Stimulated activated CD4-positive, alpha-beta T cell treated with anti-CD3 and anti-CD28 coated beads, TNF-alpha, amount 100 ng/mL, for 48 hours (primary cell): ENCODE results near the gene ADAR.

Experiments used
- DNase-seq, 3 donors: peaks; one replicate each; pipeline ENCODE4 v3.0.0-alpha.2; 2020; ENCODE audit warnings: low read depth in 3 of 3

ADAR gene

DNA sequence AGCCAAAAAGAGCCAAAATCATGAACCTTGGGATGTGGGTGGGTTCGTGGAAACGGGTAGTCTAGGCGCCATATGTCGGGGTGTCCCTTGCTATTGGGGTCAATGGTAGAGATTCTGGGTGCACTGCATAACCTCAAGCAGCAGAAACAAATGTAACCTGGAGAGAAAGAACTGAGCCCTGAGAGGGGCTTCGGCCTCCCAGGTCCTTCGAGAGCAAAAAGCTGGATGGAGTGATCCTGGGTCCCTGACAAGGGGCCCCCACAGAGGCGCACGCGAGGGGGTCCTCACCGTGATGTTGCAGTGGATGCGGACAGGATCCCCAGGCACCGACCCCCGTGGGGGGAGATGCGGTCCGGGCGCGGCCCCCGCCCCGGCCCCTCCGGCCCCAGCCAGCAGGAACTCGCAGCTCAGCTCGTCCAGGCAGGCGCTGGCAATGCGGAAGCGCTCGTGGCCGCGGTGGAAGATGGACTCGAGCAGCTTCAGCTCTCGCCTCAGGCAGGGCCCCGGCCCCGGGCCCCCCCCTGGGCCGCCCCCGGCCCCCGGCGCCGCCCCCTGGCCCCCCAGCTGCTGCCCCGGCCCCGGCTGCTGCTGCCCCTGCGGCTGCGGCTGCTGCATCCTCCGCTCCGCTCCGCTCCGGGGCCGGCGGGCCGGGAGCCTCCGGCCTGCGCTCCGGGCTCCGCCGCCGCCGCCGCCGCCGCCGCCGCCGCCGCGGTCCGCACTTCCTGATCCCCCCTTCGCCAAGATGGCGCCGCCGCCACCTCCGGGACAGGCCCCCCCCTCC, 49.9 kb downstream of the ADAR start, which contains the start of gene UBE2Q1:
Gene UBE2Q1, minus strand, starts transcription at position 724 of the 781 bp plus-strand sequence. Its CDS starts 109 bp downstream, at position 615.
- no peak for DNase-seq

DNA sequence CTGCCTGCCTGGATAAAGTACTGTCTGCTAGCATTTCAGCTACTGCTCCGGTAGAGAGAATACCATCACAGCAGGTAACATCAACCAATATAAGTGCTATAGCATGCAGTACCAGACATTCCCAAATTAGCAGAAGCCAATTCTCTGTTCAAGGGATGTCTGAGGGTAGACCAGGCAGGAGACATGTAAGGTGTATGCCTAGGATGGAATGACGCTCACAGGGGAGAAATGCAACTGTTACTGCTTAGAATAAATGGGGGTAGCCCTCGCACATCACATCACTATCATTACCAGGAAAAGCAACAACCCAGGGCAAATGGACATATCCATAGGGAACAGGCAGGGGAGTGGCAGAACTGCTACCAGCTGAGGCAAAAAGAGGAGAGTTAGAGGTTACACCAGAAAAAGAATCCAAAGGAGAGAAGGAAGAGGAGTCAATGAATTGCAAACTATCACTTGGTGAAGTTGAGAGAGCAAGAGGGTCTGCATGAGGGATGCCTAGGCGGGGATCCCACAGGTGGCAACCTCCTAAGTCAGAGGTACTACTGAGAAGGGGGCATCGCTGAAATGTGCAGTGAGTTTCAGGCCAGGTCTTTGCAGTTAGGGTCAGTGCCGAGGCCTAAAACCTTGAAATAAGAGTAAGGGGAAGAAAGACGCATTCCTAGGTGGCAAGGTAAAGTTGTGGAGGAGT, 50.6 kb downstream of the ADAR start:
- DNase-seq, result no peak

DNA sequence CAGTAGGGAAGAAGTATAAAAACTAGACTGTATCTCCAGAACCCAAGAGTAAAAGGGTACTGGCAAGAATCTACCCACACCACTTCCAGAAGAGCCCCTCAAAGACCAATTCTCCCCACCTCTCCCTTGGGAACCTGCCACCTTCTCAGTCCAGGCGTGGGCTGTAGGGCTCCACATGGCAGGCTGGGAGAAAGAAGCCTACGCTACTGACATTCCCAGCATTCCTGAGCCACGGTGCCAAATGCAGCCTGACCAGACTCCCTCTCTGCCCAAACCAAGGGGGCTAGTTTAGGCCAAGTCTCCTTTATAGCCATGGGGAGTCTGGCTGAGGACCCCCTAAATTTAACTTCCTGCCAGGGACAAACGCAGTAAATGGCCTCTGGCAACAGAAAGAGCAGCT, 51.6 kb downstream of the ADAR start:
- DNase-seq, result no peak

DNA sequence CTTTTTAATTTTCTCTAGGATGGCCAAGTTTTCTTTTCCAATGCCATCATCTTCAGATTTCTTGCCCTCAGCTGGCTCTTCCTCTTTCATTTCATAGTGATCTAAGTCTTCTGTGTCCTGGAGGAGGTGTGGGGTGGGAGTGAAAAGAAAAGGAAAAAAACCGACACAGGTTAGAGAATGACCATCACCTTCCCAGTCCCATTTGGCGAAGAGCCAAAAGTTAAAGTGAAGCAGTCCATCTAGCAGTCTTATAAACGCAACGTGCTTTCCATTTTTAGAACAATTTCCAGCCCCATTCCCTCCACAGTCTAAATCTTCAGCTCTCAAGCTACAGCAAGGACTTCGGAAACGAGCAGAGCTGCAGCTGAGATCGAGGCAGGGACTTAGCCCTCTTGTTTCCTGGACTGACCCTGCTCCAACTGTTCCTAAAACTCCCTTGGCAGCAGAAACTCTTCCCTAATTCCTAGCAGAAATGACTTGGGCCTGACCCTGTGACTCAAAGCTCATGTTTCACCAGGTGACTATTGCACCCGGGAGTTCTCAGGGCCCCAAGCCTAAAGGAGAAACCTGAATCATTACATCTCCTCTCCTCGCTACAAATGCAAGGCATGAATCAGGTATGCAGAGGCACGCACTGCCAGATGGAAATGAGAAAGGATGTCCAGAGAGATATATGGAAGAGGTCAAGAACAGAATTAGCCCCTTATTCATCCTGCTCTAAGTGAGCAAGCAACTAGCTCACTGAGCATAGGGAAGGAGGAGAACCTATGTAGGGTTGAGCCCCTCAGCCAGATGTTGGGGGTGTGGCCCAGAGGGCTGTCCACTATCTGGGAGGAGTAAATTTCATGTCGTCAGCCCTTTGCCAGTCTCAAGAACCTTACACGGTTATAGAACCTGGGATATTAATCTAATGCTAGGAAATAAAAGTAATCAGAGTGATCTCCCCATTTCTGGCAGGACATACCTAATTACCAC, 54.6 kb downstream of the ADAR start:
- DNase-seq, result no peak

DNA sequence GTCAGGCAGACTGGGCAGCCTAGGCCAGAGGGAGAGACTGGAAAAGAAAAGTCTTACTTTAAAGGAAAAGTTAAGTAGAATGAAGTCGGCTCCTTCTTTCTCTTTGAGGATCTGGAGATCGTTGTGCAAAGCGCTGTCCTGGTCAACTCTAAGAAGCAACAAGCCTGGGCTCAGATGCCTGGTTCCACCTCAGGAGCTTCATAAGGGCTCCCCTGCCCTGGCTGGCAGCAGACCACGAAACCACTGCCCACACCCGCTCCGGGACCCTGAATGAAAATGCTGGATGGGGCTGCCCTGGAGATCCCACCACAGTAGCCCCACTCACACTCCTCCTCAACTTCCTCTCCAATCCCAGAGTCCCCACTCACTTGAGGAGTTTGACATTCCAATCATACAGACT, 56.0 kb downstream of the ADAR start:
- no peak for DNase-seq

DNA sequence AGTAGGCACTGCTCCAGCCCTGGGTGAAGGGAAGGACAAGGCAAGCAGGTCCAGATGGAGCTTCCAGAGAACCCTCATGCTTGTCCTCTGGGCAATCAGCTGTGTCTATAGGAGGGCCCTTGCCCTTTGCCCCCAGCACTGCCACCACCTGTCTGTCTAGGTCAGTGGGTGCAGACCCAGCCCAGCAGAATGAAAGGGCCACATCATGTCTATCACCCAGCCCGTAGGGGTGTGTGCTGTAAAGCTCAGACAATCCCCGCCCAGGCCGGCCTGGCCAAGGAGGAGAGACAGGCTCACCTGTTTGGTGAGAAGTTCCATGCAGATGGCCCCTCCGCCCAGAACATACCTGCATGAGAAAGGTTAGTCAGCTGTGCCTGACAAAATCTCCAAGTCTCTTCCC, 56.5 kb downstream of the ADAR start:
- DNase-seq, result no peak

DNA sequence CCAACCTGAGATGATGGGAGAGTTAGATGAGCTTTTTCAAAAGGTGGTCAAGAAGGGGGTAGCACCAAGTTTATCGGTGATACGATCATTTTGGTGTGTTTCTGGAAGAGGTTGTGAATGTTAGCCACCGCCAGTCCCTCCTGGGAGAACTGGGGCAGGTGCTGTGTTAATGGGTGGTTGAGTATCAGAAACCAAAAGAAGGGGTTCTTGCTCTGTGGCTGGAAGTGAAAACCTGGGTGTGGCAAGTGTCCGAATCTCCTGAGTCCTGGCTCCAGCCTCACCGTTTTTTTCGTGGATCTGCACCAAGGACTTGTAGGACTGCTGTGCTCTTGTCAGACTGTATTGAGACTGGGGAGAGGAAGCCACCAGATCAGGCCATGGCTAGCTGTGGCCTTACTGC, 57.3 kb downstream of the ADAR start:
- DNase-seq, result no peak

DNA sequence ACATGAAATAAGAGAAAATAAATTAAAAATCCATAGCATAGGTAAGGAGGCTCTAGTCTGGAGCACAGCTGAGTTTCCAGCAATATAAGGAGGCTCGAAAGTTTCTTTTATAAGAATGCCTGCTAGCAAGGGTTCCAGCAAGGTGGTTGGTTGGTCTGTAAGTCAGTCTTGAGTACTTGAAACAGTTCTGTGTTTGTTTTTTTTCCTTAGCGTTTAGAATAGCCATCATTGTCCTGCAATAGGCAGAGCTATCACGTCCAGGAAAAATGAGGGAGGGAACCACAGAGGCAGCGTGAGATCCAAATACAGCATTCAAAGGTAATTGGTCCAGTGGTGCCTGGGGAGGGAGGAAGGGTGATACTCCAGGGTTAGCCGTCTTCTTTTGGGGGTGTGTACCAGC, 57.9 kb downstream of the ADAR start:
- no peak for DNase-seq

DNA sequence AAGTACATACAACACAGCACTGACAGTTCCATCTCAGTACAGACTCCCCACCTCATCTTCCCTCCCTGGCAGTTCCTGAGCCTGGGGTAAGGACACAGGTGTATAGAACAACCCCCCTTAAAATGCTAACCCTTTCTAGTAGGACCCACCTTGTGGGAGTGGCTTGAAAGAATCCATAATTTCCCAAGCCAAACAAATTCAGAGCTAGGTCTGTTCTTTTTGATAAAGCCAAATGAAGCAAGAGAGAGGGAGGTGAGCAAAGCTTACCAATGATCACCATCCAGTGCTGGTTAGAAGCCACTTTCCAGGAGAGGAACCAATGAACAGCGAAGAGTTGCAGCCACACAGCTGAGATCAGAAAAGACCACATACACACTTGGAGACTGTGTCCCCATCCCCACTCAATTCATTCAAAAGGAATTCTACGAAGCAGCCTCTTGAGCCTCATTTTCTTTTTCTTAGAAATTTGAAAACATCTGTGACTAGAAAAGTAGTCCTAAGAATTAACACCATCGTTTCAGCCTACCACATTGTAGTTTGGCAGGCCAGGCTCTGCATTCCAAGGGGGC, 58.7 kb downstream of the ADAR start:
- DNase-seq, result no peak

DNA sequence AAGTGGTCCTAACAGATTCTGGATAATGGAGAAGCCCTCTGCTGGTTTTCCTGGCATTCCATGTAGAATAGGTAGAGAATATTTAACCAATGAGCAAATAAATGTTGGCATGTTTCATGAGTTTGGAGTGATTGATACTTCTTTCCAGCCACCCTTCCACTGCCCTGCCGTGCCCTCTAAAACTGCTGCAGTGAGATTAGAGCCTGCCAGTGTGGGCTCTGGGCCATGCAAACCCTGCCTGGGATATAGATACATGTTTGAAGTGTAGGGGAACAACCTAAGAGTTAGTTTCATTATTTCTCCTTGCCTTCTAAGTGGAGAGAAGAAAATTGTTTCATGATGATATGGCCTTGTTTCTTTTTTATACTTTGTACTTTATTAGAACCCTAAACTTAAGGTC, 60.0 kb downstream of the ADAR start:
- no peak for DNase-seq

DNA sequence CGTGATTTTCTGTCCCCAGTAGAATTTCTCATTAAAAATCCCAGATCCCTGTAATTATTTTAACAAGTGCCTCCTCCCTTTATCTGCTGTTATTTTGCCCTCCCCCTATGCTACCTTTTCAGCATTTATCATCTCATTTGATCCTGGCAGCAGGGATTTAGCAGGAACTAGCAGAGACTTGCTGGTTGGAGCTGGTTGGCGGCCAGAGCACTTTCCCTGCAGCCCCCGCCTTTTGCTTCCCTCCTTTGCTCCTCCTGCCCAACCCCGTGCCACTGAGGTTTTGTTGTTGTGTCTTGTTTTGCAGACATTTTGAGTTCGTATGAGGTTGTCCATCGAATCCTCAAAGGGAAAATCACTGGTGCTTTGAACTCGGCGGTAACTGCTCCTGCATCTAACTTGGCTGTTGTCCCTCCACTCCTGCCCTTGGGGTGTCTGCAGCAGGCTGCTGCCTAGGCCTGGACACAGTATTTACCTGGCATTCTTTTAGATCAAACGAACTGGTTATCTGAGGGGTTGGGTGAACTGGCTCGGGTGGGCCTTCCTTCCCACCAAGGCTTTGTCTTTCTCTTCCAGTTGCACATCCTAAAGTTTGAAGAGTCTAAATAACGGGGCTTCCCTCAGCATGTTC, 60.8 kb downstream of the ADAR start:
- no peak for DNase-seq

DNA sequence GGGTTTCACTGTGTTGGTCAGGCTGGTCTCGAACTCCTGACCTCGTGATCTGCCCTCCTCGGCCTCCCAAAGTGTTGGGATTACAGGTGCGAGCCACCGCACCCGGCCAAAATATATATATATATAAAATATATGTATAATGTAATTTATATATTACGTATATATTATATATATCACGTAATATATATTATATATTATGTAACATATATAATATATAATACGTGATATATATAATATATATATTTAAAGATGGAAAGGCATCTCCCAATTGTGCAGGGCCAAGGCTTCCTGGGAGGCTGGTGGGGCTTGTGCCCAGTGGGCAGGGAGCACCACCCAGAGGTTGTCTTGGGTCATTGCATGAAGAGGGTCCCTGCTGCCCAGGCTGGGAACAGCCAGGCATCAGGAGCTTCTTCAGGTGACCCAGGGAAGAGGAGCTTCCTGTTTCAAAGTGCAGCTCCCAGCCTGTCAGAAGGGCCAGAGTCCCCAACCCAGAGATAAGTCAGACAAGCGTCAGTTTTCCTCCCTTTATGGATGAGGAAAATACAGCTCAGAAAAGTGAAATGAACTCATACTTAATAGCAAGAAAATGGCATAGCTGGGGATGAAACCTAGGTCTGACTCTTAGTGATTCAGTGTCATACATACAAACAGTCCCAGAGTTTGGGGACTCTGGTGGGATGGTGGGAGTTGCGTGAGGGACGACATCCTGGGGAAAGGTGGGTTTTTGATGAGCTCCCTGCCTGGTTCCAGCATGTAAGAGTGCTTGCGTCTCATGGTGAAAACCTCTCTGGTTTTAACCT, 61.5 kb downstream of the ADAR start:
- DNase-seq, result peak; percentile 41 to 57 (median 50)

DNA sequence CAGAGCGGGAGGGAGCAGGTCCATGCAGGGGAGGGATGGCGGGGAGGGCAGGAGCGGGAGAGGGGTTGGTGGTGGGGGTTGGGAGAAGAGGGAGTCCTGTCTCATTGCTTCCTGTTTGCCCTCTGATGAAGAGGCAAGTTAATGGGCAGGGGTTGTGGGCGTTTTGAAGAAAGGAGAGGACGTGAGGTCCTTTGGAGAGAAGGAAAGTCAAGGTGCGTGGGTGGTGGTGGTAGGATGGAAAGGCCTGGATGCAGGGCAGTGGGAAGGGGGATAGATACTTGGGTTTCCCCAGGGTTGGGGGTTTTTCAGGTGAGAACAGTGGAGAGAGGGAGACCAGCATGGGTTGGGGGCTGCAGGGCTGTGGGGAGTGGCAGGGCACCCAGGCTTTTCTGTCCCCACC, 66.8 kb downstream of the ADAR start:
- DNase-seq, result no peak

DNA sequence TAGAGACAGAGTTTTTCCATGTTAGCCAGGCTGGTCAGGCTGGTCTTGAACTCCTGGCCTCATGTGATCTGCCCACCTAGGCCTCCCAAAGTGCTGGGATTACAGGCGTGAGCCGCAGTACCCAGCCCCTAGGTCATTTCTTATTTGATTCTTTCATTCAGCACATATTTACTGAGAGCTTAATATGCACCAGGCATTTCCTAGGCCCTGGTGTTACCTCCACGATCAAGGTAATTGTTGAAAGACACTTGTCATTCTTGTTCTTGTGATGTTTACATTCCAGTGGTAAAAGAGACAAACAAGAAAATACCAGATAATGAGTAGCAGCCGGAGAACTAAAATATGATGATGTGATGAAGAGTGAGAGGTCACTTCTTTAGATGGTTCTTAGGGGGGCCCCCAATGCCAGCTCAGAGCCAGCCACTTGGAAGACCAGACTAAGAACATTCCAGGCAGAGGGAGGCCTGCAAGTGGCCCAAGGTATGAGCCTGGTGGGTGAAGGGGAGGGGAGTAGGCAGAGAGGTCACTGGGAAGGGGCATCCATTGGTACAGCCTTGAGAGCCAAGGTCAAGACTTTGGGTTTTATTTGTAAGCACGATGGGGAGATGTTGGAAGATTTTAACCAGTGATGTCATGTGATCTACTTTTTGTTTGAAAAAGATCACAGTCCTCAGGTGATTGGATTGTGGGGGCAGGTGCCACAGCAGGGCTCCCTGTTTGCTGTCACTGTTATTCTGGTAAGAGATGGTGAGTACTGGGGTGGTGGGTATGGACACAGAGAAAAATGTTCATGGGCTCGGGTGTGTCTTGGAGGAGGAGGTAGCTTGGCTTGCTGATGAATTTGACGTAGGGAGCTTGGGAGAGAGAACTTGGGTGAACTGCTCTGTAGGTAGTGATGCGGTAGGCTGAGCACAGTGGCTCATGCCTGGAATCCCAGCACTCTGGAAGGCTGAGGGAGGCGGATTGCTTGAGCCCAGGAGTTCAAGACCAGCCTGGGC, 68.2 kb downstream of the ADAR start:
- DNase-seq, result no peak

DNA sequence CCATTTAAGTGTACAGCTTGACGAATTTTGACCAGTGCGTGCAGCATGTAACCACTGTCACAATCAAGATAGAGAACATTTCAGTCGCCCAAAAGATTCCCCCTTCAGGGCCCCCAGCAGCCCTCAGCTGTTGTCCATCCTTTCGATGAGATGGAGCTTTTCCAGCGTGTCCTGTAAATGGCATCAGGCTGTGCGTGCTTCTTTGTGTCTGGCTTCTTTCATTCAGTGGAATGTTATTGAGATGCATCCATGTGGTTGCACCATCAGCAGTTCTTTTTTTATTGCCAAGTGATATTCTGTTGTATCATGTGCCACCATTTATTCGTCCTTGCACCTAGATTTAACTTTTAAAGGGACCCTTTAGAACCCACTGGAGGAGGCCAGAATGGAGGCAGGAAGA, 71.4 kb downstream of the ADAR start:
- no peak for DNase-seq

DNA sequence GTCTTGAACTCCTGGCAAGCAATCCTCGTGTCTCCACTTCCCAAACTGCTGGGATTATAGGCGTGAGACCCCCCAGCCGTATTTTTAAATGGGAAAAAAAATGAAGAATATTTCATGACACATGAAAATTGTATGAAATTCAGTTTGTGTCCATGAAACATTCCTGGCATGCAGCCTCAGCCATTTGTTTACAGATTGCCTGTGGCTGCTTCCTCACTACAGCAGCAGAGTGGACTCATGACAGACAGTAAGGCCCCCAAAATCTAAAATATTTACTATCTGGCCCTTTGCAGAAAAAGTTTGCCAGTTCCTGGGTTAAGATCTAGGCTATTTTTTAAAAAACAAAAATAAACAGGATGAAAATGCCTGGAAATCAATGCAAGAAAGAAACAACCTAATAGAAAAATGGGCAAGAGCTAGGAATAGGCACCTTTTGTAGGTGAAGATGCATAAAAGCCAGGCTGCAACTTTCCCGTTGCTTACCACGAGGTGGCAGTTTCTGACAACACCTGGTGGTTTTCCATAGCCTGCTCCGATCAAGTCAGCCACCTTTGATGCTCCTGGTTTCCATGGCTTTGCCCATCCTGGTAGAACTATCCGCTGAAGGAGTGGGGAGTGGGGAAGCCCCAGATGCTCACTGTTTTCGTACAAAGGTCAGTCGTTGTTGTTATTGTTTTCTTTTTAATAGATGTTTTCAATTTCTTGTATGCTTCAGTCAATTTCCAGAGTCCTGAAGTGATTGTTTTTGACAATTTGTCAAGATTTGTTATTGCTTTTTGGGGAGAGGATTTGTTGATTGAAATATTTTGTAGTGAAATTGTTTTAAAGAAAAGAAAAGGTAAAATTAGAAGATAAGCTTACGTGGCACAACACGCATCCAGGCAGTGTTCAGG, 73.8 kb downstream of the ADAR start:
- DNase-seq, result no peak
